Liver (tissue), 9 donors: ENCODE results near the gene CCNI2. TPM values are rescaled to one million over a fixed set of nuclear protein-coding genes. Genes with fewer than 3 reads are reported as not detected.

Source experiments
- DNase-seq: peaks from one replicate; pipeline ENCODE4 v3.0.0-alpha.2; 2017; ENCODE audit warnings: low spot score
- H3K27ac ChIP-seq, 2 donors: one replicate each; pipeline ENCODE4 v1.7.0; 2013; ENCODE audit warnings: inconsistent platforms in 2 of 2, low read length in 2 of 2, control low read depth in 1 of 2, low read depth in 1 of 2, mild to moderate bottlenecking in 1 of 2
- H3K27me3 ChIP-seq, 4 donors: one replicate each; pipeline versions ENCODE4 v1.6.1 to v1.7.0; 2013; ENCODE audit warnings: low read length in 3 of 4, inconsistent platforms in 1 of 4, mild to moderate bottlenecking in 1 of 4, moderate library complexity in 1 of 4; ENCODE audit not compliant: control insufficient read depth in 4 of 4, insufficient read depth in 4 of 4
- H3K36me3 ChIP-seq, 4 donors: one replicate each; pipeline versions ENCODE4 v1.6.1 to v1.7.0; 2013; ENCODE audit warnings: low read length in 3 of 4, mild to moderate bottlenecking in 3 of 4, low read depth in 1 of 4, moderate library complexity in 1 of 4; ENCODE audit not compliant: control insufficient read depth in 4 of 4, insufficient read depth in 3 of 4
- H3K4me1 ChIP-seq, 4 donors: one replicate each; pipeline versions ENCODE4 v1.6.1 to v1.7.0; 2013; ENCODE audit warnings: low read length in 3 of 4, mild to moderate bottlenecking in 3 of 4, moderate library complexity in 1 of 4; ENCODE audit not compliant: control insufficient read depth in 4 of 4, insufficient read depth in 4 of 4
- H3K4me3 ChIP-seq, 3 donors: one replicate each; pipeline versions ENCODE4 v1.6.1 to v1.7.0; 2013; ENCODE audit warnings: low read length in 3 of 3, control low read depth in 1 of 3, low read depth in 1 of 3, mild to moderate bottlenecking in 1 of 3
- H3K9ac ChIP-seq, 2 donors: one replicate each; pipeline ENCODE4 v1.7.0; 2013; ENCODE audit warnings: low read length in 2 of 2, mild to moderate bottlenecking in 2 of 2, moderate library complexity in 2 of 2, control low read depth in 1 of 2, low read depth in 1 of 2
- H3K9me3 ChIP-seq, 4 donors: one replicate each; pipeline versions ENCODE4 v1.6.1 to v1.7.0; 2013; ENCODE audit warnings: low read length in 3 of 4; ENCODE audit not compliant: control insufficient read depth in 4 of 4
- ATF3 ChIP-seq: IDR thresholded peaks from 2 replicates; pipeline ENCODE4 v1.6.1; 2016; ENCODE audit warnings: antibody characterized with exemption
- EGR1 ChIP-seq, 2 donors: IDR thresholded peaks; 2 replicates each; pipeline ENCODE4 v1.6.1; 2016 to 2018; ENCODE audit warnings: antibody characterized with exemption in 2 of 2, low read depth in 2 of 2
- FOXA1 ChIP-seq: IDR thresholded peaks from 2 replicates; pipeline ENCODE4 v1.6.1; 2016; ENCODE audit warnings: antibody characterized with exemption
- FOXA2 ChIP-seq: IDR thresholded peaks from 2 replicates; pipeline ENCODE4 v1.6.1; 2016; ENCODE audit warnings: antibody characterized with exemption
- GABPA ChIP-seq, 2 donors: IDR thresholded peaks in 1 of 2; conservative IDR thresholded peaks in 1 of 2; 2 replicates each; pipeline ENCODE4 v1.6.1; 2016; ENCODE audit warnings: antibody characterized with exemption in 2 of 2, mild to moderate bottlenecking in 1 of 2, moderate library complexity in 1 of 2
- HNF4A ChIP-seq, 2 donors: conservative IDR thresholded peaks; 2 replicates each; pipeline ENCODE4 v1.6.1; 2016; ENCODE audit warnings: antibody characterized with exemption in 2 of 2, mild to moderate bottlenecking in 2 of 2
- HNF4G ChIP-seq: IDR thresholded peaks from 2 replicates; pipeline ENCODE4 v1.6.1; 2016; ENCODE audit warnings: antibody characterized with exemption
- JUND ChIP-seq, 2 donors: IDR thresholded peaks; 2 replicates each; pipeline ENCODE4 v1.6.1; 2016; ENCODE audit warnings: antibody characterized with exemption in 2 of 2
- MAX ChIP-seq: IDR thresholded peaks from 2 replicates; pipeline ENCODE4 v1.6.1; 2016; ENCODE audit warnings: antibody characterized with exemption
- NR2F2 ChIP-seq: IDR thresholded peaks from 2 replicates; pipeline ENCODE4 v1.6.1; 2016; ENCODE audit warnings: antibody characterized with exemption
- RAD21 ChIP-seq, 2 donors: IDR thresholded peaks; 2 replicates each; pipeline ENCODE4 v1.6.1; 2016; ENCODE audit warnings: antibody characterized with exemption in 2 of 2, mild to moderate bottlenecking in 2 of 2
- REST ChIP-seq: IDR thresholded peaks from 2 replicates; pipeline ENCODE4 v1.6.1; 2016; ENCODE audit warnings: antibody characterized with exemption, mild to moderate bottlenecking
- SP1 ChIP-seq: IDR thresholded peaks from 2 replicates; pipeline ENCODE4 v1.6.1; 2018; ENCODE audit warnings: antibody characterized with exemption, mild to moderate bottlenecking
- YY1 ChIP-seq: IDR thresholded peaks from 2 replicates; pipeline ENCODE4 v1.6.1; 2016; ENCODE audit warnings: antibody characterized with exemption, mild to moderate bottlenecking
- WGBS: extraction: QIAGEN DNeasy Blood & Tissue Kit; methylation state at CpG from one replicate; pipeline ENCODE4 v1.1.7; 2013; 5-methylcytosine and 5-hydroxymethylcytosine counted together
- polyA plus RNA-seq, 2 donors: library from polyadenylated mRNA; stranded (reverse) in 1 of 2; unstranded in 1 of 2; fragments of 200-250 nt in 1 of 2; fragments of >200 nt in 1 of 2; fragmentation: Nextera tagmentation in 1 of 2; extraction: Ambion mirVana in 1 of 2; gene quantifications; one replicate each; pipeline versions ENCODE4 v1.2.1 to v1.2.3, GENCODE V29; 2013 to 2015
- total RNA-seq, 2 donors: library from RNA; depleted of rRNA; stranded (reverse); fragments of >200 nt; gene quantifications; one replicate each; pipeline ENCODE4 v1.2.3, GENCODE V29; 2014
- donor health status: healthy.
- donor health status: healthy.
- donor health status: healthy.
- donor health status: healthy.
- donor health status: healthy.

CCNI2 gene
- total and polyA plus RNA-seq, 4 donors: 0.02 to 0.57 (median 0.11) TPM

GRCh38 chr5:132776131-132776937 is 29.1 kb downstream of the CCNI2 start:
- no peaks in the 10 kb centered on the region for H3K36me3 ChIP-seq
- no peak for DNase-seq
- WGBS: 13% methylated on average over 39 of the region's 39 CpGs
- no peaks in the 10 kb centered on the region for H3K9me3 ChIP-seq
- H3K9ac ChIP-seq: peak overlapping the region in 1 of 2 donors; percentile 43
- H3K27ac ChIP-seq: peak overlapping the region; percentile 23 to 41
- TF ChIP-seq FOXA1 (no peak), FOXA2 (no peak), ATF3 (no peak), GABPA (IDR thresholded peaks at IDR 0.05 in 1 of 2, conservative IDR thresholded peaks at IDR 0.05 in 1 of 2) (no peak), YY1 (no peak), NR2F2 (no peak)
- no peaks in the 10 kb centered on the region for H3K27me3 ChIP-seq
- H3K4me1 ChIP-seq: peaks cover 3 to 24% (median 7%) of the 10 kb centered on the region in 4 donors
- H3K4me3 ChIP-seq: peak overlapping the region; percentile 29 to 83 (median 81)

- H3K9ac ChIP-seq: peak overlapping the region in 1 of 2 donors; percentile 43
- TF ChIP-seq HNF4A (conservative IDR thresholded peaks at IDR 0.05) (no peak), REST (no peak), SP1 (no peak), RAD21 (IDR thresholded peaks at IDR 0.05) (no peak), JUND (IDR thresholded peaks at IDR 0.05) (no peak), HNF4G (no peak), YY1 (no peak), NR2F2 (no peak), MAX (no peak), FOXA2 (no peak), EGR1 (IDR thresholded peaks at IDR 0.05; ENCODE audit: low read depth in 2 of 2) (no peak)
- no peaks in the 10 kb centered on the region for H3K27me3 ChIP-seq
- no peak for DNase-seq
- under 1% methylated on average over 40 of the region's 40 CpGs for WGBS
- peaks cover 3 to 24% (median 7%) of the 10 kb centered on the region in 4 donors for H3K4me1 ChIP-seq
- no peaks in the 10 kb centered on the region for H3K9me3 ChIP-seq
- H3K36me3 ChIP-seq: no peaks in the 10 kb centered on the region
- H3K27ac ChIP-seq: no peak overlapping the region
- peak overlapping the region; percentile 29 to 83 (median 81) for H3K4me3 ChIP-seq
Measured at GRCh38 chr5:132776938-132777208, 29.6 kb downstream of the CCNI2 start.
